Measurements from ENCODE around the gene ANKRD55.
"Not testable (repeated sequence)": the region's sequence is repeated elsewhere in the genome, so short reads cannot be mapped to it uniquely, and the experiment has no call there.

The ANKRD55 gene

DNA sequence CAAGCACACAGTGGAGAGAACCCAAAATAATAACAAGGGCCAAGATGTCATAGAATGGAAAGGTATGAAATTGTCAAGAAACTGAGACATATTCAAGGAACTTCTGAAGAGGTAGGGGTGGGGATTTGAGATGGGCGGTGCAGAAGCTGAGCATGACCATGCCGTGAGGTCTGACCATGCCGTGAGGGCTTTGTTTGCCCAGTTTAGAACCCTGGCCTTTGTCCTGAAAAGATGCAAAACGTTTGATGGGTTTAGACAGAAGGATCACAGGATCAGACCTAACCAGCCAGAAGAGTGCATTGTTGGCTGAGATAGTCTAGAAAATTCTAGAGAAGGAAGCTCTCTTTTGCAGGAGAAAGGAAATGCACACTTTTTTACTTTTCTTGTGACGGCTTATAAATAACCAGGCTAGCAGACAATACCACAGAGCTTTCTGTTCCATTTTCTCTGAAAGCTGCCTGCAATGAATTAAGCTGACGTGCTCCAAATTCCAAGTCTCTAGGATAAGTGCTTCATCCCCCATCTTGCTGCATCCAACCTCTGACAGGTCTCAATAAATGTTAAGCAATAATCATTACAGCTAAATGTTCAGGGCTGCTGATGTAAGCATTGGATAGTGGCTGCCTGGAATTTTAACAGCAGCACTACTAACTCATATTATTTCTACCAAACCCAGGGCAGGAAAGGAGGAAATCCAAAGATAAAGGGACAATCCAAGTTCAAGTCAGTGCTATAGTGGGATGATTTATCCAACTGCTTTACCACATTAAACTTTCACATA lies 127.4 kb downstream of the ANKRD55 start:
- DNase-seq = no peak

- no peak for DNase-seq
Measured at GRCh38 chr5:56102889-56103288, 130.2 kb downstream of the ANKRD55 start.

DNA sequence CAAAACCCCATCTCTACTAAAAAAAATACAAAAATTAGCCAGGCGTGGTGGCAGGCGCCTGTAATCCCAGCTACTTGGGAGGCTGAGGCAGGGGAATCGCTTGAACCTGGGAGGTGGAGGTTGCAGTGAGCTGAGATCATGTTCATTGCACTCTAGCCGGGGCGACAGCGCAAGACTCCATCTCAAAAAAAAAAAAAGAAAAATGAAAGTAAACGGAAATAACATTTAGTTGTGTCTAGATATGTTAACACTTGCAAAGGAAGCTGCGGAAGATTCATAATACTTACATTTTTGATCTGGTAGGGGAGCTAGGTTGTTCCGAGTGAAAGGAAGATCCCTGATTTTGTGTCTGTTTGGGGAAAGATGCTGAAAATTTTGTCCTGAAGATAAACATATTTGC lies 130.9 kb downstream of the ANKRD55 start:
- DNase-seq = not testable (repeated sequence)

- DNase-seq = no peak
Measured at GRCh38 chr5:56101180-56101579, 131.9 kb downstream of the ANKRD55 start.

GRCh38 chr5:56100439-56101176 lies 132.5 kb downstream of the ANKRD55 start:
- DNase-seq = no peak

DNA sequence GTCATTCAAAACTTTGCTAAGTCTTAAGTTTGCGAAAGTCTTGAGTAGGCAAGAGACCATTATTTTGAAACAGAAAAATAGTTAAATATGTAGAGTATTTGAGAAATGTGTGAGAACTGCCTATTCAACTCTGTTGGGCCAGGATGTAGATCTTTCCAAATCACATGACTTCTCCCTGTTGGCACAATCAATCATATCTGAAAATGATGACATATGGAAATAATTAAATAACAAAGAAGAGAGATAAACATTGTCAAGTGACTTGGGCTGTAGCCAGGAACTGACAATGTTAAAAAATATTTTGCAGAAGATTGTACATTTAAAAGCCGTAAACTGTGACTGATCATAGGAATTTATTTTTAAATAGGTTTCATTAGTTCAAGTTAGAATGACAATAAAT lies 133.8 kb downstream of the ANKRD55 start:
- no peak for DNase-seq

DNA sequence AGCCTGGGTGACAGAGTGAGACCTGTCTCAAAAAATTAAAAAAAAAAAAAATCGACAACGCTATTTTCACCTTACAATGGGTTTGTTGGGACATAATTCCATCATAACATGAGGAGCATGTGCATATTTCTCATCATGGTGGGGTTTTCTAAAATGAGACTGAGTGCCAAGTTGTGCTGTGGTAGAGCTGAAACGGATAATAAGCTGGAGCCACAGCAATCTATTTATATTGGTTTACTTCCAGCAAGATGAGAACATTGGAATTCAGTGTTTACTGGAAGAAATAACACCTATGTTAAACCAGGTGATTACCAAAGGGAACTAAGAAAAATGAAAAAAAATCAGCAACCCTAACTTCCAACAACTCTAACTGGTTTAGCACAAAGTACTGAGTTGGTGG lies 136.1 kb downstream of the ANKRD55 start:
- no peak for DNase-seq

DNA sequence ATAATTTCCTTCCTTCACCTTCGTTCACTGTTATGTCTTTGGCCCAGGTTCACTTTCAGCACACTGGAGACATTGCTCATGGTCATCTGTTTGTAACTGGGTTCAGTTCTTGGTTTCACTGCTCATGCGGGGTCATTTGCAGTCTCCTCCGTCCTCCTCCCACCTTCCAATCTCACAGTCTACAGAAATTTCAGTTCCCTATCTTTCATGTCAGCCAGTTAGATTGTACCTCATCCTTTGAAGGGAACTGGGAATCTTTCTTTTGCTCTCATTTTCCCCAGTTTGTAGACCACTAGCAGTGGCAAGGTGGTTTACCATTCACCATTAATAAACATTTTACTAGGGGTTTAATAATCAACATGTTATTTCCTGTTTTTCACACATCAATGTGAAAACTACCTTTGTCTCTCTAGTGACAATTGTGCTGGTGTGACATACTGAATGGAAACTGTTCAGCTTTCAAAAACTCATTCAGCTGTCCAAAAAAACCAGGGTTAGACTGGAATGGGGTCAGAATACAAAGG lies 137.5 kb downstream of the ANKRD55 start:
- no peak for DNase-seq

DNA sequence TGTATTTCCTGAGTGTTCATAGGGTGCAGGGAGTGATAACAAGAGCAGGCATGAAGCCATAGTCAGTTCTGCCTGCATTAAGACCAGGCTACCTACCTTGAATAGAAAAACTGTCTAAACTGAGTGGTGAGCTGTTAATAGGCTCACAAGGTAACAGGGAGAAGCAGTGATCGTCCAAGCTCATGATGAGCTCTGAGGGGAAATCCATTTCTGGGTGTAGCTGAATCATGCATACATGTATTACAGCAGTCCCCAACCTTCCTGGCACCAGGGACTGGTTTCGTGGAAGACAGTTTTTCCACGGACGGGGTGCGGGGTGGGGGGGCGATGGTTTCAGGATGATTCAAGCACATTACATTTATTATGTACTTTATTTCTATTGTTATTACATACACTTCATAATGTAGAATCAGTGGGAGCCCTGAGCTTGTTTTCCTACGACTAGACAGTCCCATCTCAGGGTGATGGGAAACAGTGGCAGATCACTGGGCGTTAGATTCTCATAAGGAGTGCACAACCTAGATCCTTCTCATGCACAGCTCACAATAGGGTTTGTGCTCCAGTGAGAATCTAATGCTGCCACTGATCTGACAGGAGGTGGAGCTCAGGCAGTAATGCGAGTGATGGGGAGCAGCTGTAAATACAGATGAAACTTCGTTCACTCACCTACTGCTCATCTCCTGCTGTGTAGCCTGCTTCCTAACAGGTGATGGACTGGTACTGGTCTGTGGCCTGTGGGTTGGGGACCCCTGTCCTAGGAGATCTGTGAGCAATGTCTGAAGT lies 138.4 kb downstream of the ANKRD55 start:
- no peak for DNase-seq

- DNase-seq = no peak
Measured at GRCh38 chr5:56093970-56094369, 139.2 kb downstream of the ANKRD55 start.

DNA sequence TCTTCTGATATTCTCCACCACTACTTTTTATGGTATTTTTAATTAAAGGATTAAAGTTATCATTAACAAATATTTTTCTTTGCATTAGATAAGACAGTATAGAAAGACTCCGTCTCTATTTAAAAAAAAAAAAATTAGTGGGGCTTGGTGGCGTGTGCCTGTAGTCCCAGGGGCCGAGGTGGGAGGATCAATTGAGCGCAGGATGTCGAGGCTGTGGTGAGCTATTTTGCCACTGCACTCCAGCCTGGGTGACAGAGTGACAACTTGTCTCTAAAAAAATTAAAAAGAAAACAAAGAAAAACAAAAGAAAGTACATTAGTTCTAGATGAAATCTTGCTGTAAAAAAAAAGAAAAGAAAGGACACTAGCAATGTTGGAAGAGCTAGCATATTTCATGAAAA lies 141.0 kb downstream of the ANKRD55 start:
- DNase-seq = no peak

DNA sequence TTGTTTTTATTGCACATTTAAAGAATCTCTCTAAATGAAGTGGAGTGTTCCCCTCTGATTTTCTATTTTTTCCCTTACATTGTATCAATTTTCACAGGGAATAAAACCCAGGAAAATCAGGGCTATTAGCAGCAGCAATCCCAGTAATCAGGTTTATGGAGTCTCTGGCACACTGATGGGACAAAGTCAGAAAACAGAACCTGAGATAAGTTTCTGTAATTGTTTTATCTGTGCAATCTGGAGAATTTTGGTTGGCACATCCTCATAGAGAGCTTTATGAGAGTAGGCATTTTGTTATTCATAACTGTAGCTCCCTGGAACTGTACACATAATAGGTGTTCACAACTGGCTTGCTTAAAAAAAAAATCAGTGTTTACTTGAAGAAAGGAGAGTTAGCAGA lies 141.5 kb downstream of the ANKRD55 start:
- no peak for DNase-seq

- DNase-seq = no peak
Measured at GRCh38 chr5:56090793-56091460, 142.2 kb downstream of the ANKRD55 start.

DNA sequence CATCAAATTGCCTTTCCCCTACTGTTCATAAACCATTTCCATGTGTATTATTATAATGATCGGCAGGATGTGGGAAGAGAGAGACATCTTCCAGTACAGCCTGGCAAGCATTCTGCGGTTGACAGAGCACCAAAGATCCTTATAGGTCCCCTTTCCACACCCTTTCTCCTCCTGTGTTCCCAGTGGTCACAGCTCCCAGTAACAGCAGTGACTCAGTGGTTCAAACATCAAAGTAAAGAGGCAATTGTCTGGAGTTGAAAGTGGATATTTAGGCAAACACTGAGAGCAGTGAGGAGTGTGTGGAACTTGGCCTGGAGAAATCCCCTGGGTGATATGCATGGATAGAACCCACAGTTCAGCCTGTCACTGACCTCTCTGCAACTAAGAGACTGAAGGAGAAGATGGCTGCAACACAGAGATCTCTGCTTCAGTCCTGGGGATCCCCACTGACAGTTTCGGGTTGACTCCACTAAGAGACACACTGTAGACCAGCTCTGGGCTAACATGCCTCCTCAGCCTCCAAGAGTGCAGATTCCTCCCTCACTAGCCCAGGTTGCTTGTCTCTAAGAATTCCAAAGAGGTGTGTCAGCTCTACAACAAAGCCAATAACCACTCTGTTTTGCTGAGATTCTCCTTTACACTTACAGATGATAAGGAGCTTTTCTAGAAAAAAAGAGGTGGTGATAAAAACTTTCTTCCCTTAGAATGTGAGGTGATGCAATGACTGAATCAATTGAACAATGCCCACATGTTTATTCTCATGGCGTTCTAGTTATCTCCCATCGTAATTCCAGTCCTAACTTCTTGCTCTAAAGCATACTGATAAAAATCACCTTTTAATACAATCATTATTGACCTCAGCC lies 143.9 kb downstream of the ANKRD55 start:
- no peak for DNase-seq

DNA sequence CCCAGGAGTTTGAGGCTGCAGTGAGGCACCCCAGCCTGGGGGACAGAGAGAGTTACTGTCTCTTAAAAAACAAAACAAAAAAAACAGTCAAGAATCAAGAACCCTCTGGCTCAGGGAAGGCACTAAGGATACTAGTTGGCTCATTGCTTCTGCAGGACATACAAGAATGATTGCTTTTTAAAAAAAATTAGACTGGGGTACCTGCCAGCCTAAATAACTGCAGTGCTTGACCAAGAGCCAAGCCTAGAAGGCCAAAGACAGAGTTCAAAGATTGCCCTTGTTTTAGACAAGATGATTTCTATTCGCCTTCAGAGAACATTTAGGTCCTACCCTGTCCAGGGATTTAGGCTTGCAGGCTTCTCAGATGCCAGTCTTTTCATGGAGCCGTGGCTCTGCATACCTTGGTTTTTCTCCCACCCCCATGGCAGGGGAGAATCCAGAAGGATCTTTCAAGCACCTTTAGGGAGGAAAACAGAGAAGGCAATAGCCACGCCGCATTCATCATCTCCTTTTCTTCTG lies 144.6 kb downstream of the ANKRD55 start:
- DNase-seq = no peak

- DNase-seq = no peak
Measured at GRCh38 chr5:56085193-56085592, 147.9 kb downstream of the ANKRD55 start.

- DNase-seq = no peak
Measured at GRCh38 chr5:56083286-56083854, 149.8 kb downstream of the ANKRD55 start.

DNA sequence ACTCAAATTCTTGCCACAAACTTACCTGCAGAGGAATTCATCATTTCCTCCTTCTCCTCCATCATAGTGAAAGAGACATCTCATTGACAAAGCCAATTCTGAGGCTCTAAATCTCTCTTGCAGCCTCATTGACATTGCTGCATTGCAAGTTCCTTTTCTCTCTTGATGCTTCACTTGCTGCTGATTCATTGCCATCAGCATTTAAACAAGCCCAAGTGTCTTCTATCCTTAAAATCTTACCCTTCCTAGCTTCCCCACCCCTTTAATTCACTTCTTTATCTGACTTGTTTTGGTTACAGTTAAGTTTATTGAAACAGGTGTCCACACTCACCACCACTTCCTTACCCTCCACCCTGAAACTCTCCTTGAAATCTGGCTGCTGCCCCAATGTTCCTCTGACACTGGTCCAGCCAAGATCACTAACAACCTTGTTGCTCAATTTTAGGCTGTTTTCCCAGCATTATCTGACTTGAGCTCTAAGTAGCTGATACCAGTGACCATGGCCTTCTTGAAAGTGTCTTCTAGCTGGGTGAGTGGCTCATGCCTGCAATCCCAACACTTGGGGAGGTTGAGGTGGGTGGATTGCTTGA lies 152.0 kb downstream of the ANKRD55 start:
- DNase-seq = not testable (repeated sequence)

- no peak for DNase-seq
Measured at GRCh38 chr5:56080375-56081052, 152.6 kb downstream of the ANKRD55 start.
